ENCODE results near the gene TSHZ1.

TSHZ1 gene

DNA sequence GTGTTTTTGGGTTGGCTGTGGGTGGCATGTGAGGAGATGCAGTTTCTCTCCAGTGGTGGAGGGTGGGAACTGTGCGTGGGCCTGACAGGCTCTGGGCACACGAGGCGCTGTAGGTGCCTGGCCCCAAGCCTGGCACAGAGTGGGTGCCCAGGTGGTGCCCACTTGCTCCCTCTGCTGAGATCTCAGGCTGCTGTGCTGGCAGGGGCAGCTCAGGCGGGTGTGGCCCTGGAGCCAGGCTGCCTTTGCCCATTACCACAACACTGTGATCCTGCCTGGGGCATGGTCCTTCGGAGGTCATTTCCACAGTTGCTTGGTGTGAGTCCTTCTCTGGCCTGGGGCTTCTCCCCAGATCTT is 20.4 kb downstream of the TSHZ1 start:
- no peak overlapping the region for H3K4me3 ChIP-seq (ENCODE audit: low read depth, low read length)
- no peak for DNase-seq (ENCODE audit: low read depth)
- TF ChIP-seq, protein P1, sequence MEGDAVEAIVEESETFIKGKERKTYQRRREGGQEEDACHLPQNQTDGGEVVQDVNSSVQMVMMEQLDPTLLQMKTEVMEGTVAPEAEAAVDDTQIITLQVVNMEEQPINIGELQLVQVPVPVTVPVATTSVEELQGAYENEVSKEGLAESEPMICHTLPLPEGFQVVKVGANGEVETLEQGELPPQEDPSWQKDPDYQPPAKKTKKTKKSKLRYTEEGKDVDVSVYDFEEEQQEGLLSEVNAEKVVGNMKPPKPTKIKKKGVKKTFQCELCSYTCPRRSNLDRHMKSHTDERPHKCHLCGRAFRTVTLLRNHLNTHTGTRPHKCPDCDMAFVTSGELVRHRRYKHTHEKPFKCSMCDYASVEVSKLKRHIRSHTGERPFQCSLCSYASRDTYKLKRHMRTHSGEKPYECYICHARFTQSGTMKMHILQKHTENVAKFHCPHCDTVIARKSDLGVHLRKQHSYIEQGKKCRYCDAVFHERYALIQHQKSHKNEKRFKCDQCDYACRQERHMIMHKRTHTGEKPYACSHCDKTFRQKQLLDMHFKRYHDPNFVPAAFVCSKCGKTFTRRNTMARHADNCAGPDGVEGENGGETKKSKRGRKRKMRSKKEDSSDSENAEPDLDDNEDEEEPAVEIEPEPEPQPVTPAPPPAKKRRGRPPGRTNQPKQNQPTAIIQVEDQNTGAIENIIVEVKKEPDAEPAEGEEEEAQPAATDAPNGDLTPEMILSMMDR (IDR thresholded peaks at IDR 0.05; ENCODE audit: low read depth, low read length, missing control alignments): no peak
- in situ Hi-C loops (cut with HindIII; ENCODE audit: low sequenced_read_pairs): no loop called here

GRCh38 chr18:75234901-75235300 is 24.3 kb downstream of the TSHZ1 start:
- TF ChIP-seq, protein P1 (IDR thresholded peaks at IDR 0.05; ENCODE audit: low read depth, low read length, missing control alignments): no peak
- in situ Hi-C loops (cut with HindIII; ENCODE audit: low sequenced_read_pairs): no loop called here
- no peak overlapping the region for H3K4me3 ChIP-seq (ENCODE audit: low read depth, low read length)
- DNase-seq (ENCODE audit: low read depth): no peak

GRCh38 chr18:75235896-75236295 is 25.3 kb downstream of the TSHZ1 start:
- in situ Hi-C loops (cut with HindIII; ENCODE audit: low sequenced_read_pairs): no loop called here
- TF ChIP-seq, protein P1 (IDR thresholded peaks at IDR 0.05; ENCODE audit: low read depth, low read length, missing control alignments): no peak
- H3K4me3 ChIP-seq (ENCODE audit: low read depth, low read length): no peak overlapping the region
- DNase-seq (ENCODE audit: low read depth): no peak

- DNase-seq (ENCODE audit: low read depth): no peak
- TF ChIP-seq, protein P1 (IDR thresholded peaks at IDR 0.05; ENCODE audit: low read depth, low read length, missing control alignments): no peak
- in situ Hi-C loops (cut with HindIII; ENCODE audit: low sequenced_read_pairs): no loop called here
- no peak overlapping the region for H3K4me3 ChIP-seq (ENCODE audit: low read depth, low read length)
These were observed 27.5 kb downstream of the TSHZ1 start for GRCh38 chr18:75238100-75238499.

DNA sequence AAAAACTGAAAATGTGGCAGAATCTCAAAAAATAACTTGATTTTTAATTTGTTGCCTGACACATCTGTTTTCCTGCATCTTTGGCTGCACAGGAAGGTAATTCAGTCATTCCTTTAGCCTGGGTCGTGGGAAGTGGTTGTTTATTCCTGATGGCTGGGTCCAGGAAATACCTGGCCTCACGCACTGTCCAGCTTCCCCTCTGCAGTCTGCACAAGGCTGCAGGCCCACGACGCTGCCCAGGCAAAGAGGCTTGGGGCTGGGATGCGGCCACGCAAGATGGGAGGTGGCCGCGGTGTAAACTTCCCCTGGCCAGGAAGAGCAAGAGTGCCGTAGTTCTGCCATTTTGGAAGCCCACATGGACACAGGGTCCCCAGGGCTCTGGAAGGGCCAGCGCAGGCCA is 28.2 kb downstream of the TSHZ1 start:
- no peak for DNase-seq (ENCODE audit: low read depth)
- TF ChIP-seq, protein P1 (IDR thresholded peaks at IDR 0.05; ENCODE audit: low read depth, low read length, missing control alignments): no peak
- H3K4me3 ChIP-seq (ENCODE audit: low read depth, low read length): no peak overlapping the region
- in situ Hi-C loops (cut with HindIII; ENCODE audit: low sequenced_read_pairs): no loop called here

GRCh38 chr18:75240433-75240832 is 29.8 kb downstream of the TSHZ1 start:
- no peak overlapping the region for H3K4me3 ChIP-seq (ENCODE audit: low read depth, low read length)
- TF ChIP-seq, protein P1 (IDR thresholded peaks at IDR 0.05; ENCODE audit: low read depth, low read length, missing control alignments): no peak
- in situ Hi-C loops (cut with HindIII; ENCODE audit: low sequenced_read_pairs): no loop called here
- DNase-seq (ENCODE audit: low read depth): no peak

DNA sequence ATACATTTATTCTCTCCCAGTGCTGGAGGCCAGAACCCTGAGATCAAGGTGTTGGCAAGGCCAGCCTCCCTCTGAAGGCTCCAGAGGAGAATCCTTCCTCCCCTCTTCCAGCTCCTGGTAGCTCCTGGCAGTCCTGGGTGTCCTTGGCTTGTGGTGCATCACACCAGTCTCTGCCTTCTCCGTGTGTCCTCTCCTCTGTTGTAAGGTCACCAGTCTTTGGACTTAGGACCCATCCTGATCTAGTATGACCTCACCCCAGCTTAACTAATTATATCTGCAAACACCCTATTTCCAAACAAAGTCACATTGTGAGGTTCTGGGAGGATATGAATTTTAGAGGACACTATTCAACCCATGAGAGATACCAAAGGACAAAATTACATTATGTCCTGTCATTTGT is 31.1 kb downstream of the TSHZ1 start:
- no peak overlapping the region for H3K4me3 ChIP-seq (ENCODE audit: low read depth, low read length)
- in situ Hi-C loops (cut with HindIII; ENCODE audit: low sequenced_read_pairs): no loop called here
- TF ChIP-seq, protein P1 (IDR thresholded peaks at IDR 0.05; ENCODE audit: low read depth, low read length, missing control alignments): no peak
- DNase-seq (ENCODE audit: low read depth): no peak
